Activated naive CD4-positive, alpha-beta T cell (primary cell): ENCODE measurements around the gene SCN5A.

ENCODE experiments used
- DNase-seq, 4 experiments: peaks; one replicate each; lab custom pipeline; 2025; lab: John Stamatoyannopoulos, UW

Gene SCN5A

GRCh38 chr3:38600551-38600950, 48.9 kb downstream of the SCN5A start:
- no peak for DNase-seq

- DNase-seq: no peak
Measured at GRCh38 chr3:38599886-38600285, 49.6 kb downstream of the SCN5A start.

- DNase-seq: no peak
Measured at GRCh38 chr3:38598791-38599190, 50.7 kb downstream of the SCN5A start.

- no peak for DNase-seq
Measured at GRCh38 chr3:38597502-38598060, 51.9 kb downstream of the SCN5A start.

- no peak for DNase-seq
Measured at GRCh38 chr3:38595393-38595792, 54.1 kb downstream of the SCN5A start.

GRCh38 chr3:38590521-38590920, 59.0 kb downstream of the SCN5A start:
- no peak for DNase-seq

GRCh38 chr3:38588995-38589937, 60.2 kb downstream of the SCN5A start:
- DNase-seq: no peak

GRCh38 chr3:38588371-38588971, 61.0 kb downstream of the SCN5A start:
- DNase-seq: no peak

- no peak for DNase-seq
Measured at GRCh38 chr3:38587548-38588131, 61.8 kb downstream of the SCN5A start.

GRCh38 chr3:38586546-38587520, 62.7 kb downstream of the SCN5A start:
- DNase-seq: no peak

GRCh38 chr3:38585791-38586420, 63.6 kb downstream of the SCN5A start:
- no peak for DNase-seq

GRCh38 chr3:38583688-38584087, 65.8 kb downstream of the SCN5A start:
- no peak for DNase-seq

GRCh38 chr3:38582941-38583645, 66.4 kb downstream of the SCN5A start:
- no peak for DNase-seq

GRCh38 chr3:38582316-38582715, 67.2 kb downstream of the SCN5A start:
- no peak for DNase-seq

- no peak for DNase-seq
Measured at GRCh38 chr3:38581774-38582173, 67.7 kb downstream of the SCN5A start.

- DNase-seq: no peak
Measured at GRCh38 chr3:38580450-38581382, 68.8 kb downstream of the SCN5A start.

GRCh38 chr3:38579551-38580449, 69.7 kb downstream of the SCN5A start:
- DNase-seq: no peak

GRCh38 chr3:38579141-38579540, 70.3 kb downstream of the SCN5A start:
- no peak for DNase-seq
